NCI-H1048 (cell line): ENCODE results near the gene PPP5C.
"Not testable (repeated sequence)": the region's sequence is repeated elsewhere in the genome, so short reads cannot be mapped to it uniquely, and the experiment has no call there.

Source experiments
- DNase-seq: peaks from one replicate; lab custom pipeline; 2025; lab: John Stamatoyannopoulos, UW

The PPP5C gene

DNA sequence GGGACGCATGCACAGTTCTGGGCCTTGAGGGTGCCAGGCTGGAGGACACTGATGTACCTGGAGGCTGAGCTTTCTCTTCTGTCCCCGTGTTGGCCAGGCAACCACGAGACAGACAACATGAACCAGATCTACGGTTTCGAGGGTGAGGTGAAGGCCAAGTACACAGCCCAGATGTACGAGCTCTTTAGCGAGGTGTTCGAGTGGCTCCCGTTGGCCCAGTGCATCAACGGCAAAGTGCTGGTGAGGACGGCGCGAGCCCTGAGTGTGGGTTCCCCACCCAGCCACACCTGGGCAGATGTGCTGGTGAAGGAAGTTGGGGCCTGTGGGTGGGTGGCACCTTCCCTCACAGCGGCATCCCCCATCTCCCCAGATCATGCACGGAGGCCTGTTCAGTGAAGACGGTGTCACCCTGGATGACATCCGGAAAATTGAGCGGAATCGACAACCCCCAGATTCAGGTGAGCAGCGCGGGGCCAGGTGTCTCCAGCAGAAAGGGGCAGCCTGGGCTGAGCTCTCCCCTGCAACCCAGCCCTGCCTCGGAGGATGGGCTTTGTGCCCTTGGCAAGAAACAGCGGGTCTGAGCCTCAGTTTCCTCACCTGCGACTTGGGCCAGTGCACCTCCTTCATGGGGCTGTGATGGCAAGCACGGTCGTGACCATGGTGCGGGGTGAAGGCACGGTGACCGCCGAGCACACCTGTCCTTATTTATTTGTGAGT, 40.3 kb downstream of the PPP5C start:
- no peak for DNase-seq

DNA sequence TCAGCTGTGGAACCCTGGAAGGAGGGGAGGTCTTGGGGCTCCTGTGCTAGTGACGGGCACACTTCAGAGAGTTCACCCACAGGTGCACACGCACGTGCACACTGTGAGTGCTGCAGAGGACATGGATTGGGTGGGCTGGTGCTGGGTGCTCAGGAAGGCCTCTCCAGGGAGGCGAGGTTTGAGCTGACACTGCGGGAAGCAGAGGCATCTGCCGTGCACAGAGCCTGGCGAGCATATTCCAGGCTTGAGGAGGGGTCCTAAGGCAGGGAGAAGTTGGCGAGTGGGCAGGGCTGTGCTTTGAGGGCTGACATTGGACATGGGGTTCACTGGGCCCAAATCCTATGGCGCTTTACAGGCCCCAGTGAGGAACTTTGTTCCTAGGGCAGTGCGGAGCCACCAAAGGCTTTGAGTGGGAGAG, 40.8 kb downstream of the PPP5C start:
- DNase-seq: no peak

DNA sequence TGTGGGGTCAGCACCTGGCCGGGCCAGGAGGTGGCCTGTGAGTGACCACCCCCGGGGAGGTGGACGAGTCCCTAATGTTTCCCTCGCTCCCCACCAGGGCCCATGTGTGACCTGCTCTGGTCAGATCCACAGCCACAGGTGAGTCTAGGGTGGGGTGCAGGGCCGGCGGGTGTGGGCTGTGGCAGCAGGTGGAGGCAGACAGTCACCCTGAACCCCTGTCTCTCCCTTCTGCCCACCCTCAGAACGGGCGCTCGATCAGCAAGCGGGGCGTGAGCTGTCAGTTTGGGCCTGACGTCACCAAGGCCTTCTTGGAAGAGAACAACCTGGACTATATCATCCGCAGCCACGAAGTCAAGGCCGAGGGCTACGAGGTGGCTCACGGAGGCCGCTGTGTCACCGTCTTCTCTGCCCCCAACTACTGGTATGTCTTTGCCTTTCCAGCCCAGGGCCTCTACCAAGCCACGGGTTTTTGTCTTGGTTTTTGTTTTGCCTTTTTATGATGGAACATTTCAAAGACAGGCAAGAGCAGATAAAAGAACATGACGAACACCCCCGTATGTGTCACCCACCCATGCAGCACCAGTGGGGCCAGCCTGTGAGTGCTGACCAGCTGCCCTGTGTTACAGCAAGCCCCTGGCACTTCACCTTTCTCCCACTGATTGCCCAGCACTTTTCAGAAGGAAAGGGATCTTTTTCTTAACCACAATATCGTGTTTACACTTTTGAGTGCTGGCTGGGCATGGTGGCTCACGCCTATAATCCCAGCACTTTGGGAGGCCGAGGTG, 41.6 kb downstream of the PPP5C start:
- no peak for DNase-seq

DNA sequence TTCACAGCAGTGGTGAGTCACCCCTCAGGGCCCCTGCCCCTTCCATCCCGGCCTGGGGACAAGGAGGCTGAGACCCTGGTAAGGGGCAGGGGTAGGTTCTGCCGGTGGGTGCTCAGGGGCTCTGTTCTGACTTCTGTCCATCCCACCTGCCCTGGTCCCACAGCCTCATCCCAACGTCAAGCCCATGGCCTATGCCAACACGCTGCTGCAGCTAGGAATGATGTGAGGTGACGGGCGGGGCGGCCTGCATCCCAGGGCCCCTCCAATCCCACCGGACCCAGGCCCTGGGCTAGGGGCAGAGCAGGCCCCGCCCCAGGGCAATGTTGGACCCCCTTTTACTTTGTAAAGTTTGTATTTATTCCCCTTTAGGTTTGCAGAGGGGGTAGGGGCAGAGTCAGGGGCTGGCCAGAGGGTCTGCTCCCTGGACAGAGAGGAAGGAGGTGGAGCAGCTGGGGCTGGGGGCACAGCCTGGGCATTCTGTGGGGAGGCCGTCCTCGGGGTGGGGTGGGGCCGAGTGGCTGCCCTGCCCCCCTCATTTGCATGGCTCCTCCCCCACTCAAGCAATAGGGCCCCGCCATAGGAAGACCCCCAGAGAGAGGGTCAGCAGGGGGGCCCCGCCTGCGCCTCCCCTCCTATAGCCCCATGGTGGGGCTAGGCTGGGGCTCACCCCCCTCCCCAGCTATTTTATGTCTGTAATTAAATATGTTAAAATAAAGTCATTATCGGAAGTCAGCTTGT, 43.4 kb downstream of the PPP5C start:
- no peak for DNase-seq

DNA sequence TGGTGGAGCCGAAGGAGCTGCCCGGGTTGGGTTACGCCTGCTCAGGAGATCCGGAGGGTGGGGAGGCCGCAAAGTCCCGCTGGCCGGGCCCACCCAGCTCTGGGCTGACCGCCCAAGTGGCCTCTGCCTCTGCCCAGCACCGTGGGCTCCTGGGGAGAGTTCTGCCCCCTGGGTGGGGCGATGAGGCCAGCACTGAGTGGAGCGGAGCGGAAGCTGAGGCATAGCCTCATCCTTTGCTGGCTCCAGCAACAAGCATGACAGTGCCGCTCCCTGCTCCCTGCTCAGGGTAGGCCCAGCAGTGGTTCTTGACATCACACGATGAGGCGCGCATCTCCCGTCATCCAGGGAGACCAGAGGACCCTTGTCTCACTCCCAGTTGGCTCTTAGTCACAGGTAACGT, 44.0 kb downstream of the PPP5C start:
- no peak for DNase-seq

DNA sequence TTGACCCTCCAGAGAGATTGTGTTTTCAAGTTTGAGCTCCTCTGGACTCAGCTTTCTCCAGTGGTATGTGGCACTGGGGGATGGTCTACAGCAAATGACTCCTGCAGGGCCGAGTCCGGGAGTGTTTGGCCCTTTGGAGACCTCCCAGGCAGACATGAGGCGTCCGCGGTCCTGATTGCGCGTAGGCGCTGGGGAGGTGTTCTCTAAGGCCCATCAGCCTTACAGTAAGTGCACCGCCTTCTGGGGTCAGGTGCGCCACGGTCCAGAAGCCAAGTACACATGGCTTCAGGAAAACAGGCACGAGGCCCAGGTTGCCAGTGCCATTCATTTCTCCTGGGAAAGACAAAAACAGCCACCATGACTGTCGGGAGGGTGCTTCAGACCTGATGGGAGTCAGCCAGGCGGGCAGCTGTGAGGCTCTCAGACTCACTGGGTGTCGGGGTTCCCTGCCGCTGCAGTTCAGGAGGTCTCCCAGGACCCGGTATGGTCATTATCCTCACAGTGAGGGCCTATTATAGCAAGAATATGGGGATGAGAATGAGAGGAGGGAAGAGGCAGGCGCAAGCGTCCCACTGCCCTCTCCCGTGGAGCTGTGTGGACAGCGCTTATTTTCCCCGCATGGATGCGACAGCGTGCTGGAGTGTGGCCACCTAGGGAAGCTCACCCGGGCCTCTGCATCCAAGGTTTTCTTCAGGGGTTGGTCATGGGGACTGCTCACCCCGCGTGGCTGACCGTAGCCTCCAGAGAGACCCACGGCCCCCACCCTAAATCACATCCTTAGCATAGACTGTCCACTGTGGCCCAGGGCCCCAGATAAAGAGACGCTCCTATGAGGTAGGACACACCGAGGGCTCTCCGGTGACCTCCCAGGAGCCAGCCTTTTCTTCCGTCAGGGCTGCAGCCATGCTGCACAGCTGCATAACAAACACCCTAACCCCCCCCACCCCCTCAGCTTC, 44.7 kb downstream of the PPP5C start:
- DNase-seq: no peak

DNA sequence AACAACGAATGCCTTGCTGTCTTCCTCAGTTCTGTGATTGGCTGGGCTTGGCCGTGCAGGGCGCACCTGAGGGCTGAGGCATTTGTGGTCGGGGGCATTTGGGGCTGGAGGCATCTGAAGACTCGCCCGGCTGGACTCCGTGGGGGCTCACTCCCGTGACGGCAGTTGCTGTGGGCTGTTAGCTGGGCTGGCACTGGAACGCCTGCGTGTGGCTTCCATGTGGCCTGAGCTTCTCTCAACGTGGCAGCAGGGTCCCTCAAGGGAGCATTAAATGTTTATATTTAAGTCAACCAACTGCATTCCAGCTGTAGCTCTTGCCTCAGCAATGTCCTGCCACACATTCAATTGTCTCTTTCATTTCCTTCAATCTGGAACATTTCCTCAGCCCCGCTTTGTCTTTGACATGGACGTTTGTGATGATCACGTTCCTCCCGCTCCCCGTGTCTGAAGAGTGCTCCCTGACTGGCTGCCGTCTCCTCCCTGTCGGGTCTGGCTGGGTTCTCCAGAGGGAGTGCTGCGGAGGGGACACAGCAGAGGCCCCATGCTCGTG, 45.4 kb downstream of the PPP5C start:
- no peak for DNase-seq

DNA sequence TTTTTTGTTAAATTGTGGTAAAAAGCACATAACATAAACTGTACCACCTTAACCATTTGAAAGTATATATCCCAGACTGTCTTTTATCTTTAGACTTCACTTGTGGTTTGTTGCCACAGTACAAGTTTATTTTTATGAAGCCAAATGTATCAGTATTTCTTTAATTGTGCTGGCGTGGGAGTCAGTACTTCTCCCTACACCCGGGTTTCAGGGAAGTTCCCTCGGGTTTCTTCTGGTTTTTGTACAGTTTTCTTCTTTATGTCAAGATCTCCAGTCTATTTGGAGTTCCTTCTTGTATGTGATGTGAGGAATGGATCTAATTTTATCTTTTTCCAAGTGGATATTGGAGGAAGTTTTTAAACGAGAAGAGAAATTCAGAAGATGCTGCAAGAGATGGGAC, 46.0 kb downstream of the PPP5C start:
- no peak for DNase-seq

DNA sequence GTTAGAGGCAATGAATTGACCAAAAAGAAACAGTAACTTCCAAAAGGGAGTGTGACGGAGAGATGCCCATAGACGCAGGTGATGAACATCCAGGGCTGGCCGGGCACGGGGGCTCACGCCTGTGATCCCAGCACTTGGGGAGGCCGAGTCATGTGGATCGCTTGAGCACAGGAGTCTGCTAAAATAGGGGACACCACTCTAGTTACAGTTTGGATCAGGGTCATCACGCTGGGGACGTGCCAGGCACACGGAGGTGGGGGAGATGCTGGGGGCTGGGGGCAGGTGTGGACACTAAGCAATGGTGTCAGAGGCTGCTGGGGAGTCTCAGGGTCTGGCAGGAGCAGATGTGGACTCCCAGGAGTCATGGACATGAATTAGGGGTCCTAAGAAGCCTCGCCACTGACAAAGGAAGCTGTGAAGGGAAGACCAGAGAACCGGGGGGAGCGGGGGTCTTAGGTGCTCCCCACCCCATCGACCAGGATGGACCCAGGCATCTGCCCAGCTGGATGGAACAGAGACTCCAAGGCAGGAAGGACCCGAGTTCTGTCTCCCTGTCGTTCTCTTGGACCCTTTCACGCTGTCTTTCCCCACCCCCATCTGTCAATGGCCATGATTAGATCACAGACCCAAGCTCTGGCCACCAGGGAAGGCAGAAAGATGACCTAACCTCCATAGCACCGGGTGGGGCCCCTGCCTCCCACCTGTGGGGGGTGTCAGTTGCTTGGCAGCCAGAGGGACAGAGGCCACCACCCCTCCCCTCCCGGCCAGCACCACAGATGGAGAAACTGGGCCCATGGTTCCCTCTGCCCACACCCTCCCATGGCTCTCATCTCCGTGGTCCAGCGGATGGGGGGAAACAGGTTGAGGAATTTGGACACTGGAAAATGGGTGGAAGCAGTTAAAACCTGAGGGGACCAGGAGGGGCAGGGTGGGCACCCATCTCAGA, 46.8 kb downstream of the PPP5C start:
- no peak for DNase-seq

DNA sequence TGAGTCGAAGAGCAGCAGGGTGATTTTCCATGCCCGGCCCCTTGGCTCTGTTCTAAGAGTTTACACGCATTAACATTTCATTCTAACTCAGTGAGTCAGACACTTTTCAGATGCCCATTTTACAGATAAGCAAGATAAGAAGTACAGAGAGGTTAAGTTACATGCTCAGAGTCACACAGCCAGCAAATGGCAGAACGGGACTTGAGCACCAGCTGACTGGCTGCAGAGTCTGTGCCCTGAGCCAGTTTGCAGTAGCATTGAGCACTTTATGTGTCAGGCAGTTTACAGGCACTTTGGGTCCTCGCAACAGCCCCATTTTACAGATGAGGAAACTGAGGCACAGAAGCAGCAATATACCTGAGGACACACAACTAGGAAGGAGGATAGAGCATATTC, 47.5 kb downstream of the PPP5C start:
- no peak for DNase-seq

DNA sequence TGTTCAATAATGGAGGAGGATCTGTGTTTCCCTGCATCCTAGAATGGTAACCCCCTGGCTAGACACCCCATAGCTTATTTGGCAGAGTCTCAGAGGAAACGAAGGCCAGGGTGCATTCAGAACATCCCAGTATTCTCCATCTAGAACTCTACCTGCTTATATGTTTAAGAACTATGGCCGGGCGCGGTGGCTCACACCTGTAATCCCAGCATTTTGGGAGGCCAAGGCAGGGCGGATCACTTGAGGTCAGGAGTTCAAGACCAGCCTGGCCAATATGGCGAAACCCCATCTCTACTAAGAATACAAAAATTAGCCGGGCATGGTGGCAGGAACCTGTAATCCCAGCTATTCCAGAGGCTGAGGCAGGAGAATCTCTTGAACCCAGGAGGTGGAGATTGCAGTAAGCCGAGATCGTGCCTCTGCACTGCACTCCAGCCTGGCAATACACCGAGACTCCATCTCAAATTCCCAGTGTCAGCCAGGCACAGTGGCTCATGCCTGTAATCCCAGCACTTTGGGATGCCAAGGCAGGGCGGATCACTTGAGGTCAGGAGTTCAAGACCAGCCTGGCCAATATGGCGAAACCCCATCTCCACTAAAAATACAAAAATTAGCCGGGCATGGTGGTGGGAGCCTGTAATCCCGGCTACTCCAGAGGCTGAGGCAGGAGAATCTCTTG, 51.1 kb downstream of the PPP5C start:
- not testable (repeated sequence) for DNase-seq

DNA sequence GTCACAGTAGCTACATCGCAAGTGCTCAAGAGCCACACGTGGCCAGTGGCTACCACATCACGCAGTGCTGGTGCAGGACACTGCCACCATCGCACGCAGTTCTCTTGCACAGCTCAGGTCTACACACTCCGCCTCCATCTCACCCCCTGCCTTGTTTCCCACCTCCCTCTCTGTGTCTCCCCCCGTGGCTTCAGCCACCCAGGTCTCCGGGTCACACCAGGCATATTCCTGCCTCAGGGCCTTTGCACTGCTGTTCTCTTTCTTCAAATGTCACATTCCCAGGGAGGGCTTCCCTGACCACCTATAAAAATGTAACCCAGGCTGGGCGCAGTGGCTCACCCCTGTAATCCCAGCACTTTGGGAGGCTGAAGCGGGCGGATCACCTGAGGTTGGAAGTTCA, 55.8 kb downstream of the PPP5C start:
- DNase-seq: no peak

DNA sequence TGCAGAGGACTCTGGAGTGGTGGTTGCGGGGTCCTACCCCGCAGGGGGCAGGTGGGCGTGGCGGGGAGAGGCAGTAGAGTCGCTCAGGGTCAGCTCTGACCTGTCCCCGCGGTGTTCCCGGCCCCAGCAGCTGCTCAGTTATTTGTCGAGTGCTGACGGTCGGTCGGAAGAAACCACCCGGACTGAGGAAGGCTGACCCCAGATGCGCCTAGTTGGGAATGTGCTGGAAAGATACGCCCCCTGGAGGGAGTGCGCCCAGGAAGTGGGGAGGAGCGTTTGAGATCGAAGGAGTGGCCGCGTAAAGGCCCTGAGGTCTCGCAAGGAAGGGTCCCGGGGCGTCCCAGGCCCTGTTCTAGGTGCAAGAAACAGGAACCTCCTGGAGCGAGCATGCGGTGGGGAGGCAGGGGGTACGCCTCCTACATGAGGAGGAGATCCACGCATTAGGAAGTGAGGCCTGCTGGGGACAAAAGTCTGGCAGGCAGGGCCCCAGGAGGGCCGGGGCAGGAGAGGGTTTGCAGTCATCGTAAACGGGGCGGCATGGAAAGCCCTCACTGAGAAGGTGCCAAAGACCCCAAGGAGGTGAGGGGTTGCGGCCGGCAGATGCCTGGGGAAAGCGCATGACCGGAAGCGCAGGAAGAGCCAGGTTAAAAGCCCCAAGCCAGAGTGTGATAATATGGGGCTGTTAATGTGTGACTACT, 57.3 kb downstream of the PPP5C start:
- no peak for DNase-seq

DNA sequence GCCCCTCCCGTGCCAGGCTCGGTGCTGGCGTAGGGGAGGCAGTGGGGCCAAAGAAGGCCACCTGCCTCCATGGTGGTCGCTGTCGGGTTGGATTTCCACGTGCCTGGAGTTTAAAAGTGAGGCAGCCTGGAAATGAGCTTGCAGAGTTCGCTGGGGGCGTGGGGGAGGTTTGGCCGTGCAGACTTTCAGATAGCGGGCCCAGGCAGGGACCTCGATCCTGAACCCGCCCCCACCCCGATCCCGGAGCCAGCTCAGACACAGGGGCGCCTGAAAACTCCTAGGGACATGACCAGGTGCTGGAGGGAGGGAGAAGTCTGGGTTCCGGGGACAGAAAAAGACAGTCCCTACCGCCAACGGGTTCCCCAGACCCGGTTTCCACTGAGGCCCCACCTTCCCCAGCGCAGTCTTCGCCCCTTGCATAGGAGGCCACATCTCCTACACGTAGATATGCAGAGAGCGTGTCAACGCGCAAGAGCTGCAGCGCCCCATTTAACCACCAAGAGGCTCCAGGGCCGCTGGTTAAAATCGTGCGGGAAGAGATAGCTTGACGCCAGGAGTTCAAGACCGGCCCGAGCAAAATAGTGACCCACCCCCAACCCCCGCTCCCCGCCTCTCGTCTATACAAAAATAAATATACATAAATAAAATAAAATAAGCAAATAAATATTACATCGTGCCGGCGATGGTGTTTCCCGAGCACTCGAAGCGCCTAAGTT, 58.0 kb downstream of the PPP5C start:
- DNase-seq: no peak

DNA sequence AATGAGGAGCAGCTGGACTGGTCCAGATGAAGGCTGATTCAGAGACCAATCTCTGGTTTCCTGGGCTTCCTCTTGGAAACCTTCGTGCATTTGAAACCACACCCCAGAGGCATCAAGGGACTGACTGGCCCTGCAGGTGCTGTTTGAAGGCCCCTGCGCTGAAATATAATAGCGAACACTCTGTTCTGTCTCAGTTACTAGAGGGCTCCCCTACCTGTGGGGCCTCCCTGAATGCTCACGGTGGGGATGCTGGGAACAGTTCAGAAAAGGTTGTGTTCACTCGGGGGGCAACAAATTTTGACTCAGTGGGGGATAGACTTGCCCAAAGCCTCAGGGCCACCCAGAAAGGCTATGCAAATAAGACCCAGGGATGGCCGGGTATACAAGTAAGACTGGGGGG, 60.1 kb downstream of the PPP5C start:
- no peak for DNase-seq

DNA sequence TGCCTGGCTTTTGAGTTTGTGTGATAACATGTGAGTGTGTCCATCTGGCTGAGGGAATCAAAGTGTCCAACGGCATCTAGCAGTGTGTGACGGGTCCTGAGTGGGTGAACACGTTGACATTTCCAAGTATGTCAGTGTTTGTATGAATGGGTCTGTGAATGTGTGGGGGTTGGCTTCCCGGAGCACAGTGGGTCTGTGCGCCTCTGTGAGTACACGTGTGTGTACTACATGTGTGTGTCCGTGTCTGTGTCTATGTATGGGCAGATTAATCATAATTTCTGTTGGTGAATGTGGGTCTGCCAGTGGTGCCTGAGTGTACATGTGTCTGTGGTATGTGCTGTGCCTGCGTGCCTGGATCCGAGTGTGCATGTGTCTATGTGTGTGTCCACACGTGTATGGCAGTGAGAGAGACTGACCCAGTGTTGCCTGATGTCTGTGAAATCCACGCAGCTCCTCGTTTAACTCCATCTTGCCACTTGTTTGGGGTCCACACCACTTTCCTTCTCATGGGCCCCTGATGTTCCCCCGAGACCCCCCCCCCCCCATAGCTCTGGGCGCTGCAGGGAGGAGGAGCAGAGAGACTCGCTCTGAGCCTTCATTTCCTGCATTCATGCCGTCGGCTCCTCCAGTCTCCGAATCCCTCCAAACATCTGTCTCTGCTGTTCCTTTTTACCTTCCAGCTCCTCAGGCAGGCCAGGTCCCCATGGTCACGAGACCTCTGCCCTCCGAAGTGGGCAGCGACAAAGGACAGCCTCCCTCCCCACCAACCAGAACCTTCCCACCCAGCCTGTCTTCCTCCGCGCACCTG, 61.2 kb downstream of the PPP5C start:
- no peak for DNase-seq

DNA sequence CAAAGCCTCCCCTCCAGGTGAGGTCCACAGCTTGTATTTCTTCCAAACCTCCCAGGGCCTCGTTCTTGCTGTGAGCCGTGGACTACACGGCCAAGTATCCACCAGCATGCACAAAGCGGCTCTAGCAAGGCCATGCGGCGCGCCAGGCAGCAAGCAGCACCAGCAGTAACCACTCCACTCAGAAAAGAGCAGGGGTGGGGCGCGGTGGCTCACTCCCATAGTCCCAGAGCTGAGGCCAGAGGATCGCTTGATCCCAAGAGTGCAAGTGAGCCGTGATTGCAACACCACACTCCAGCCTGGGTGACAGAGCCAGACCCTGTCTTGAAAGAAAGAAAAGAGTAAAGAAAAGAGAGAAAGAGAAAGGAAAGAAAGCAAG, 61.8 kb downstream of the PPP5C start:
- DNase-seq: no peak

DNA sequence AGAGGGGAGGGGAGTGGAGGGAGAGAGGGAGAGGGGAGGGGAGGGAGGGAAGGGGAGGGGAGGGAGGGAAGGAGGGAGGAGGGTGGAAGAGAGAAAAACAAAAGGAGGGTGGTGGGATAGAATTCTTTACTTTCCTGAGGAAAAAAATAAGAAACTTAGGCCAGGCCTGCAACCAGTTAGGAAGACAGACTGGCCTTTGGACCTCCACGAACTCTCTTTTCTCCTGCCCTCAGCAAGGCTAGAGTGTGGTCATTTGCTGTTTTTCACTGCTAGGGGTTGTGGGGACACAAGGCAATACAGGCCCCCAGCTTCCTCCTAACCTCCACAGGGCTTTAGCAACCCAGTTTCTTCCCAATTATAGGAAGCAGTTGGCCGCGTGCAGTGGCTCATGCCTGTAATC, 62.3 kb downstream of the PPP5C start:
- no peak for DNase-seq
